ENCODE results near the gene ATXN3L. TPM values are rescaled to one million over a fixed set of nuclear protein-coding genes. Genes with fewer than 3 reads are reported as not detected.
A peak's percentile ranks its signal among the peaks of the same experiment; 100 is the strongest.

The ATXN3L gene
- total RNA-seq (not detected), polyA plus RNA-seq (not detected)
- long read RNA-seq, donor 1 = 0 reads
- long read RNA-seq, donor 2 = 0 reads
- long read RNA-seq, donor 3 = 0 reads

- peaks cover 0 to 6% (median 0%) of the 10 kb centered on the region in 9 donors for H3K27me3 ChIP-seq
- TF ChIP-seq CTCF (IDR thresholded peaks at IDR 0.05) (no peak), POLR2A (IDR thresholded peaks at IDR 0.05) (no peak)
- 91 to 100% (median 96%) methylated on average over 2 of the region's 2 CpGs for WGBS, 4 donors
- no peaks in the 10 kb centered on the region for H3K36me3 ChIP-seq
- H3K9me3 ChIP-seq = no peaks in the 10 kb centered on the region
- intact Hi-C loops (cut with DNase I) = no loop called here
- ATAC-seq (no peak), DNase-seq (no peak)
- no peak within 1 kb of the TSS for H3K4me3 ChIP-seq
- no peaks in the 10 kb centered on the region for H3K4me1 ChIP-seq
- no peak within 1 kb of the TSS for H3K27ac ChIP-seq
Measured at GRCh38 chrX:13319953-13320352, at the start of gene ATXN3L. Gene ATXN3L, minus strand, starts transcription at chrX:13320053. Its CDS starts 119 bp downstream, at chrX:13319934.

GRCh38 chrX:13369256-13370030 is 49.6 kb upstream of the ATXN3L start:
- no peaks in the 10 kb centered on the region for H3K36me3 ChIP-seq
- DNase-seq = no peak
- TF ChIP-seq POLR2A (IDR thresholded peaks at IDR 0.05) (no peak), CTCF (IDR thresholded peaks at IDR 0.05) (no peak)
- H3K4me3 ChIP-seq = no peak overlapping the region
- intact Hi-C loops (cut with DNase I) = loop anchor here in 5 of 10 donors (10.0 kb wide), 3 partner anchors 105 to 395 kb away; partner anchors contain the start of gene TMSB4X (in 1 of the 5)
- no peaks in the 10 kb centered on the region for H3K9me3 ChIP-seq
- H3K27ac ChIP-seq = no peak overlapping the region
- peaks cover 0 to 2% (median 0%) of the 10 kb centered on the region in 12 donors for H3K4me1 ChIP-seq
- WGBS, 4 donors = 60 to 96% (median 79%) methylated on average over 3 of the region's 3 CpGs
- no peak for ATAC-seq
- peaks cover 0 to 18% (median 0%) of the 10 kb centered on the region in 9 donors for H3K27me3 ChIP-seq

GRCh38 chrX:13367950-13368349 is 48.1 kb upstream of the ATXN3L start:
- H3K27ac ChIP-seq = no peak overlapping the region
- WGBS, 4 donors = 57 to 82% (median 75%) methylated on average over 7 of the region's 7 CpGs

More at GRCh38 chrX:13367950-13368349, 48.1 kb upstream of the ATXN3L start:
- TF ChIP-seq POLR2A (IDR thresholded peaks at IDR 0.05) = no peak
- no peak for TF ChIP-seq CTCF (IDR thresholded peaks at IDR 0.05)
- ATAC-seq (peak in 2 of 4 donors; percentile 34 to 60), DNase-seq (no peak)
- intact Hi-C loops (cut with DNase I) = loop anchor here in 5 of 10 donors (10.0 kb wide), 3 partner anchors 107 to 393 kb away; partner anchors contain the start of gene TMSB4X (in 1 of the 5)
- no peaks in the 10 kb centered on the region for H3K9me3 ChIP-seq
- no peaks in the 10 kb centered on the region for H3K36me3 ChIP-seq
- peaks cover 0 to 15% (median 0%) of the 10 kb centered on the region in 9 donors for H3K27me3 ChIP-seq
- no peaks in the 10 kb centered on the region for H3K4me1 ChIP-seq
- no peak overlapping the region for H3K4me3 ChIP-seq

Measured in heart left ventricle (tissue), 16 donors.